ENCODE measurements around the gene CTF1. TPM values are rescaled to one million over a fixed set of nuclear protein-coding genes. Genes with fewer than 3 reads are reported as not detected.
A peak's percentile ranks its signal among the peaks of the same experiment; 100 is the strongest.

The CTF1 gene
- total RNA-seq, 1 experiment from 2014 or later = 1.1 TPM

DNA sequence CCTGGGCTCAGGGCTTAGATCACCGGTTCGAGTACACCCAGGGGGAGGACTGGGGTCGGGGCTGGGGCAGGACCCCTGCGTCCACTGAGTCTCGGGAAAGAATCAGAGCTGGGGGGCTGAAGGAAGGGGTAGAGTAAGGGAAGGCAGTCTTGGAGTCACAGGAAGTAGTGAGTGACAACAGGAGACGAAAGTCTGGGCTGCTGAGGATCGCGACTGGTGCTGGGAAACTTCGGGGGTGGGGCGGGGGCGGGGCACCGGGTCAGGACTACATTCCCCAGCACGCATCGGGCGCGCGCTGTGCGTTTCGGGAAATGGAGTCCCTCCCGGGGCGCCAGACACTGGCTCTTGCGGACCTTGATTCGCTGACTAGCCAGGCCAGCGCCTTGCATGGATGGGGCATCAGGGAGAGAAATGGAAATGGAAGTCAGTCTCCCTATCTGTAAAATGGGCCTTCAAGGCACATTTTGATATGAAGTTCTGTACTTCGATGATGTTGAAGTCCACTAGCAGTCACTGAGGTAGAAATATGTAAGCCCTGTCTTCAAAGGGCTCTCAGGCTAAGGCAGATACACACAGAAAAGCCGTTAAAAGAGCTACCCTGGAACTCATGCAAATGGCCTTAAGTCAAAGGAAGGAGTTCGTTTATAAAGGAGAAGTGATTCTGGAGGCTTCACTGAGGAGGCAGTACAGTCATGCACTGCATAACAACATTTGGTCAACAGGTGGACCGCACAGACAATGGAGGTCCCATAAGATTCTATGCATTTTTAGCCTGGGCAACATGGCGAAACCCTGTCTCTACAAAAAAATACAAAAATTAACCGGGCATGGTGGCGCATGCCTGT lies 697 bp downstream of the CTF1 start:
- DNase-seq = peak; percentile 95
- H3K27me3 ChIP-seq (ENCODE audit: low read length) = no peaks in the 10 kb centered on the region
- peak overlapping the region; percentile 83 for H3K4me2 ChIP-seq (ENCODE audit: low read depth, low read length, poor library complexity, severe bottlenecking)
- no peaks in the 10 kb centered on the region for H3K36me3 ChIP-seq (ENCODE audit: insufficient read depth, low read length)
- H3K9ac ChIP-seq (ENCODE audit: low read length) = peak overlapping the region; percentile 73
- H3K27ac ChIP-seq (ENCODE audit: low read length) = peak overlapping the region; percentile 83
- peak overlapping the region; percentile 84; the same call in 1 of the 2 replicates for H2AFZ ChIP-seq (ENCODE audit: low read length)
- no peaks in the 10 kb centered on the region for H4K20me1 ChIP-seq (ENCODE audit: insufficient read depth, low read depth, low read length)
- peak overlapping the region; percentile 72 for H3K4me3 ChIP-seq (ENCODE audit: low read length)
- H3K4me1 ChIP-seq (ENCODE audit: low read length) = peaks cover 55% of the 10 kb centered on the region
- no peaks in the 10 kb centered on the region for H3K9me2 ChIP-seq (replicated peaks; ENCODE audit: insufficient read depth, low read length)
- H3K79me2 ChIP-seq (ENCODE audit: low read length) = peaks cover 12% of the 10 kb centered on the region
- no peaks in the 10 kb centered on the region for H3K9me3 ChIP-seq (ENCODE audit: low read length)

DNA sequence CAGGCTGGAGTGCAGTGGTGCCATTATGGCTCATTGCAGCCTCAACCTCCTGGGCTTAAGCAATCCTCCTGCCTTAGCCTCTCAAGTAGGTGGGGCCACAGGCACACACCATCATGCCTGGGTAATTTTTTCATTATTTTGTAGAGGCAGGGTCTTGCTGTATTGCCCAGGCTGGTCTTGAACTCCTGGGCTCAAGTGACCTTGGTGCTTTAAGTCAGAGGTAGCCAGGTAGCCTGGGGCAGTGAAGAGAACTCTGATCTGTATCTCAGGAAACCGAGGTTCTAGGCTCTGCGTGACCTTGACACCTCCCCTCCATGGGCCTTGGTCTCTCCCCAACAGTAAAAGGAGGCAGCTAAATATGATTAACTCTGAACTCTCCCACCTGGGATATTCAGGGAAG lies 3.4 kb downstream of the CTF1 start:
- Histone ChIP-seq H2AFZ (ENCODE audit: low read length) (no peak overlapping the region), H3K36me3 (ENCODE audit: insufficient read depth, low read length) (no peaks in the 10 kb centered on the region), H3K27ac (ENCODE audit: low read length) (no peak overlapping the region), H3K4me3 (ENCODE audit: low read length) (no peak overlapping the region), H3K4me1 (ENCODE audit: low read length) (peaks cover 39% of the 10 kb centered on the region), H3K79me2 (ENCODE audit: low read length) (no peaks in the 10 kb centered on the region), H3K9me3 (ENCODE audit: low read length) (no peaks in the 10 kb centered on the region), H3K9ac (ENCODE audit: low read length) (no peak overlapping the region), H3K9me2 (replicated peaks; ENCODE audit: insufficient read depth, low read length) (no peaks in the 10 kb centered on the region), H3K4me2 (ENCODE audit: low read depth, low read length, poor library complexity, severe bottlenecking) (no peak overlapping the region), H4K20me1 (ENCODE audit: insufficient read depth, low read depth, low read length) (no peaks in the 10 kb centered on the region), H3K27me3 (ENCODE audit: low read length) (no peaks in the 10 kb centered on the region)
- no peak for DNase-seq

DNA sequence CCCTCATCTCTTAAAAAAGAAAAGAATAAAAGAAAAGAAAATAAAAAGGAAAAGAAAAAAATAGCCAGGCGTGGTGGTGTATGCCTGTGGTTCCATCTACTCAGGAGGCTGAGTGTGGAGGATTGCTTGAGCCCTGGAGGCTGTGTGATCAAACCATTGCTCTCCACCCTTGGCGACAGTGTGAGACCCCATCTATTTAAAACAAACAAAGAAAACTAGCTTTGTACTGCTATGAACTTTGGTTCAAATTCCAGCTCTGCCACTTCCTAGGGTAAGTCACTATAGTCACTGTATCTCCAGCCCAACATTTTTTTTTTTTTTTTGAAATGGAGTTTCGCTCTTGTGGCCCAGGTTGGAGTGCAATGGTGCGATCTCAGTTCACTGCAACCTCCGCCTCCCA lies 4.2 kb downstream of the CTF1 start:
- no peak overlapping the region for H3K4me2 ChIP-seq (ENCODE audit: low read depth, low read length, poor library complexity, severe bottlenecking)
- no peaks in the 10 kb centered on the region for H3K9me3 ChIP-seq (ENCODE audit: low read length)
- H3K27ac ChIP-seq (ENCODE audit: low read length) = no peak overlapping the region
- H3K9ac ChIP-seq (ENCODE audit: low read length) = no peak overlapping the region
- H4K20me1 ChIP-seq (ENCODE audit: insufficient read depth, low read depth, low read length) = no peaks in the 10 kb centered on the region
- DNase-seq = no peak
- H3K4me1 ChIP-seq (ENCODE audit: low read length) = peaks cover 32% of the 10 kb centered on the region
- H3K9me2 ChIP-seq (replicated peaks; ENCODE audit: insufficient read depth, low read length) = no peaks in the 10 kb centered on the region
- no peaks in the 10 kb centered on the region for H3K36me3 ChIP-seq (ENCODE audit: insufficient read depth, low read length)
- no peaks in the 10 kb centered on the region for H3K79me2 ChIP-seq (ENCODE audit: low read length)
- H3K27me3 ChIP-seq (ENCODE audit: low read length) = no peaks in the 10 kb centered on the region
- no peak overlapping the region for H3K4me3 ChIP-seq (ENCODE audit: low read length)
- H2AFZ ChIP-seq (ENCODE audit: low read length) = no peak overlapping the region

DNA sequence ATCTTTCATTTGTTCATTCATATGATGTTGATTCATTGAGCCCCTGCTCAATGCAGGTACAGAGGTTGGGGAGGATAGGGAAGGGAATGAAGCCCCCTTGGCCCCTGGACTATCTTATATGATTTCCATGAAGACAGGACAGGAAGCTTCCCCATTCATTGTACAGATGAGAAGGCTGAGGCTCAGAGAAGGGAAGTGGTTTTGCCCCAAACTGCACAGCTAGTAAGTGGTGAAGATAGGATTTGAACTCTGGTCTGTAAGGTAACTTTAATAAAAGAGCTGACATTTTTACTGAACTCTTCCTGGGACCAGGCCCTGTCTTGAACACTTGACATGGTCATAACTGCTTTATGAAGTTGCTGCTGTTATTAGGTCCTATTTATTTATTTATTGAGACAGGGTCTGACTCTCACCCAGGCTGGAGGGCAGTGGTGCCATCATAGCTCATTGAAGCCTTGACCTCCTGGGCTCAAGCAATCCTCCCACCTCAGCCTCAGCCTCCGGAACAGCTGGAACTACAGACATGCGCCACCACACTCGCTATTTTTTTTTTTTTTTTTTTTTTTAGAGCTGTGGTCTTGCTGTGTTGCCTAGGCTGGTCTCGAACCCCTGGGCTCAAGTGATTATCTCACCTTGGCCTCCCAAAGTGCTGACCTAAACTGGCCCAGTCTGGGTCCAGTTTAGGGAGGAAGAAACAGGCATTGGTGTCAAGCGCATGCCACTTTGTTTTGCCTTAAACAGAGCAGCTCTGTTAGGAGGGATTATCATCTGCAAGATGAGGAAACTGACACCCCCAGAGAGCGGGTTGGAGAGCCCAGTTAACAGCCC lies 5.0 kb downstream of the CTF1 start:
- Histone ChIP-seq H3K4me3 (ENCODE audit: low read length) (peak overlapping the region; percentile 76), H3K36me3 (ENCODE audit: insufficient read depth, low read length) (no peaks in the 10 kb centered on the region), H3K79me2 (ENCODE audit: low read length) (no peaks in the 10 kb centered on the region), H3K27me3 (ENCODE audit: low read length) (no peaks in the 10 kb centered on the region), H3K4me1 (ENCODE audit: low read length) (peaks cover 24% of the 10 kb centered on the region), H4K20me1 (ENCODE audit: insufficient read depth, low read depth, low read length) (no peaks in the 10 kb centered on the region), H3K4me2 (ENCODE audit: low read depth, low read length, poor library complexity, severe bottlenecking) (peak overlapping the region; percentile 88), H3K9me3 (ENCODE audit: low read length) (no peaks in the 10 kb centered on the region), H2AFZ (ENCODE audit: low read length) (peak overlapping the region; percentile 93; the same call in 1 of the 2 replicates), H3K9me2 (replicated peaks; ENCODE audit: insufficient read depth, low read length) (no peaks in the 10 kb centered on the region), H3K27ac (ENCODE audit: low read length) (no peak overlapping the region), H3K9ac (ENCODE audit: low read length) (peak overlapping the region; percentile 78)
- no peak for DNase-seq

DNA sequence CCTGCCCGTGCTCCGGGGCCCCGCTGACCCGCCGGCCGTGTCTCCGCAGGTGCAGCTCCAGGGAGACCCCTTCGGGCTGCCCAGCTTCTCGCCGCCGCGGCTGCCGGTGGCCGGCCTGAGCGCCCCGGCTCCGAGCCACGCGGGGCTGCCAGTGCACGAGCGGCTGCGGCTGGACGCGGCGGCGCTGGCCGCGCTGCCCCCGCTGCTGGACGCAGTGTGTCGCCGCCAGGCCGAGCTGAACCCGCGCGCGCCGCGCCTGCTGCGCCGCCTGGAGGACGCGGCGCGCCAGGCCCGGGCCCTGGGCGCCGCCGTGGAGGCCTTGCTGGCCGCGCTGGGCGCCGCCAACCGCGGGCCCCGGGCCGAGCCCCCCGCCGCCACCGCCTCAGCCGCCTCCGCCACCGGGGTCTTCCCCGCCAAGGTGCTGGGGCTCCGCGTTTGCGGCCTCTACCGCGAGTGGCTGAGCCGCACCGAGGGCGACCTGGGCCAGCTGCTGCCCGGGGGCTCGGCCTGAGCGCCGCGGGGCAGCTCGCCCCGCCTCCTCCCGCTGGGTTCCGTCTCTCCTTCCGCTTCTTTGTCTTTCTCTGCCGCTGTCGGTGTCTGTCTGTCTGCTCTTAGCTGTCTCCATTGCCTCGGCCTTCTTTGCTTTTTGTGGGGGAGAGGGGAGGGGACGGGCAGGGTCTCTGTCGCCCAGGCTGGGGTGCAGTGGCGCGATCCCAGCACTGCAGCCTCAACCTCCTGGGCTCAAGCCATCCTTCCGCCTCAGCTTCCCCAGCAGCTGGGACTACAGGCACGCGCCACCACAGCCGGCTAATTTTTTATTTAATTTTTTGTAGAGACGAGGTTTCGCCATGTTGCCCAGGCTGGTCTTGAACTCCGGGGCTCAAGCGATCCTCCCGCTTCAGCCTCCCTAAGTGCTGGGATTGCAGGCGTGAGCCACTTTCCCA lies 5.9 kb downstream of the CTF1 start:
- H3K4me3 ChIP-seq (ENCODE audit: low read length) = peak overlapping the region; percentile 76
- H3K9ac ChIP-seq (ENCODE audit: low read length) = peak overlapping the region; percentile 78
- H2AFZ ChIP-seq (ENCODE audit: low read length) = peak overlapping the region; percentile 93; the same call in 1 of the 2 replicates
- no peak overlapping the region for H3K27ac ChIP-seq (ENCODE audit: low read length)
- no peaks in the 10 kb centered on the region for H3K9me2 ChIP-seq (replicated peaks; ENCODE audit: insufficient read depth, low read length)
- no peaks in the 10 kb centered on the region for H3K27me3 ChIP-seq (ENCODE audit: low read length)
- H3K36me3 ChIP-seq (ENCODE audit: insufficient read depth, low read length) = no peaks in the 10 kb centered on the region
- H3K4me1 ChIP-seq (ENCODE audit: low read length) = peaks cover 16% of the 10 kb centered on the region
- H3K9me3 ChIP-seq (ENCODE audit: low read length) = no peaks in the 10 kb centered on the region
- peak overlapping the region; percentile 88 for H3K4me2 ChIP-seq (ENCODE audit: low read depth, low read length, poor library complexity, severe bottlenecking)
- no peaks in the 10 kb centered on the region for H4K20me1 ChIP-seq (ENCODE audit: insufficient read depth, low read depth, low read length)
- no peaks in the 10 kb centered on the region for H3K79me2 ChIP-seq (ENCODE audit: low read length)
- peak; percentile 76 for DNase-seq

DNA sequence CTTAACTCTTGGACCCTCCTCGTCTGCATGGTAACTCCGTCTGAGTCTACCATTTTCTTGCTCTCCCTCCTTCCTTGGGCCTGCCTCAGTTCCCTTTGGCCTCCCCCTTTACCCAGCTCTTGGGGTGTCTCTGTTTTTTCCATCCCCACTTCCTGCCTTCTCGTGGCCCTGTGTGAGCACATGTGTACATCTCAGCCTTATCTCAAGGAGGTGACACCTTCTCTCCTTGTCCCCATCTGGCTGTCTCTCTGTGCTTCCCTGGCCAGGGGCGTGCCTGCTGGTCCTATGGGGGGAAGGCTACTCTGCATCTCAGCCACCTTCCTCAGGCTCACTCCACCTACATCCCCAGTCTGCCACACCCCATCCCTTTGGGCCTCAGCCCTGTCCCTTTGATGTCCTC lies 6.6 kb downstream of the CTF1 start:
- no peak for DNase-seq
- Histone ChIP-seq H3K36me3 (ENCODE audit: insufficient read depth, low read length) (no peaks in the 10 kb centered on the region), H3K9me2 (replicated peaks; ENCODE audit: insufficient read depth, low read length) (no peaks in the 10 kb centered on the region), H3K4me3 (ENCODE audit: low read length) (no peak overlapping the region), H3K79me2 (ENCODE audit: low read length) (no peaks in the 10 kb centered on the region), H4K20me1 (ENCODE audit: insufficient read depth, low read depth, low read length) (no peaks in the 10 kb centered on the region), H2AFZ (ENCODE audit: low read length) (no peak overlapping the region), H3K4me1 (ENCODE audit: low read length) (peaks cover 12% of the 10 kb centered on the region), H3K9me3 (ENCODE audit: low read length) (no peaks in the 10 kb centered on the region), H3K4me2 (ENCODE audit: low read depth, low read length, poor library complexity, severe bottlenecking) (peak overlapping the region; percentile 58), H3K9ac (ENCODE audit: low read length) (no peak overlapping the region), H3K27me3 (ENCODE audit: low read length) (no peaks in the 10 kb centered on the region), H3K27ac (ENCODE audit: low read length) (no peak overlapping the region)

DNA sequence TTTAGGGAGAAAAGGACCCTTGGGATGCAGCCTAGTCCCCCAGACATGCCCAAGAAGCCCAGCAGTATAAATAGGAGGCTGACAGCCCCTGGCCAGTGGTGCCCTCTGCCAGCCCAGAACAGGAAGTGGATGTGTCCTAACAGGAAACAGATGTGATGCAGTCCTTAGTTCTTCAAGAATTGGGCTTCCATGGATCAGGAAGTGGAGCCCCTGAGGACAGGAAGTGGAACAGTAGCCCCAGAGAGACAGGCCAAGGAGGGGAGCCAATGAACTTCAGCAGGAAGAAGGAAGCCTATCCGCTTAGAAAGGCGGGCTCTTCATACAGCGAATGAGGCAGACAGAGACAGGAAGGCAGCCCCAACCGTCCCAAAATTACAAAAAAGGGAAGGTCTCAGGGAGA lies 7.2 kb downstream of the CTF1 start:
- no peaks in the 10 kb centered on the region for H3K9me2 ChIP-seq (replicated peaks; ENCODE audit: insufficient read depth, low read length)
- no peak for DNase-seq
- peak overlapping the region; percentile 58 for H2AFZ ChIP-seq (ENCODE audit: low read length)
- H3K4me1 ChIP-seq (ENCODE audit: low read length) = peaks cover 12% of the 10 kb centered on the region
- H3K9me3 ChIP-seq (ENCODE audit: low read length) = no peaks in the 10 kb centered on the region
- H3K4me3 ChIP-seq (ENCODE audit: low read length) = no peak overlapping the region
- H3K9ac ChIP-seq (ENCODE audit: low read length) = no peak overlapping the region
- H3K4me2 ChIP-seq (ENCODE audit: low read depth, low read length, poor library complexity, severe bottlenecking) = no peak overlapping the region
- no peaks in the 10 kb centered on the region for H3K79me2 ChIP-seq (ENCODE audit: low read length)
- no peaks in the 10 kb centered on the region for H4K20me1 ChIP-seq (ENCODE audit: insufficient read depth, low read depth, low read length)
- no peaks in the 10 kb centered on the region for H3K36me3 ChIP-seq (ENCODE audit: insufficient read depth, low read length)
- H3K27me3 ChIP-seq (ENCODE audit: low read length) = no peaks in the 10 kb centered on the region
- H3K27ac ChIP-seq (ENCODE audit: low read length) = no peak overlapping the region

Data from Karpas-422 (cell line).